BJ (cell line): ENCODE results near the gene EIF2S3B. TPM values are rescaled to one million over a fixed set of nuclear protein-coding genes. Genes with fewer than 3 reads are reported as not detected.

Experiments
- CTCF ChIA-PET: fragments of 350-600 bp; formaldehyde crosslinking; extraction: SDS; loops from one replicate; lab custom pipeline; 2021; ENCODE audit warnings: antibody characterized with exemption, inconsistent platforms; lab: Yijun Ruan, JAX
- POLR2A ChIA-PET: fragments of 300-600 bp; sonication (Branson Sonifier 250); formaldehyde crosslinking; extraction: SDS; loops from one replicate; lab custom pipeline; 2021; ENCODE audit warnings: antibody characterized with exemption; lab: Charles Lee
- DNase-seq: peaks from one replicate; pipeline ENCODE4 v3.0.0-alpha.2; 2011; ENCODE audit warnings: low read depth
- H3K27me3 ChIP-seq: 2 replicates; pipeline ENCODE4 v1.6.0; 2011; ENCODE audit warnings: low read length; ENCODE audit not compliant: control insufficient read depth, insufficient read depth
- H3K36me3 ChIP-seq: 2 replicates; pipeline ENCODE4 v1.5.1; 2011; ENCODE audit warnings: low read length; ENCODE audit not compliant: control insufficient read depth, insufficient read depth
- H3K4me3 ChIP-seq: 2 replicates; pipeline ENCODE4 v1.5.1; 2011; ENCODE audit warnings: low read depth, mild to moderate bottlenecking, control low read depth, low read length
- CTCF ChIP-seq: IDR thresholded peaks from 2 replicates; pipeline ENCODE4 v1.5.1; 2011; ENCODE audit warnings: low read depth, mild to moderate bottlenecking, control low read depth, inconsistent platforms, low read length, moderate library complexity; ENCODE audit not compliant: insufficient read depth
- polyA plus RNA-seq: library from polyadenylated mRNA; depleted of rRNA; stranded (reverse); fragments of >200 nt; gene quantifications from 2 replicates; pipeline ENCODE4 v1.2.3, GENCODE V29; 2011

Gene EIF2S3B
- polyA plus RNA-seq, 1 experiment = 0.65 TPM

DNA sequence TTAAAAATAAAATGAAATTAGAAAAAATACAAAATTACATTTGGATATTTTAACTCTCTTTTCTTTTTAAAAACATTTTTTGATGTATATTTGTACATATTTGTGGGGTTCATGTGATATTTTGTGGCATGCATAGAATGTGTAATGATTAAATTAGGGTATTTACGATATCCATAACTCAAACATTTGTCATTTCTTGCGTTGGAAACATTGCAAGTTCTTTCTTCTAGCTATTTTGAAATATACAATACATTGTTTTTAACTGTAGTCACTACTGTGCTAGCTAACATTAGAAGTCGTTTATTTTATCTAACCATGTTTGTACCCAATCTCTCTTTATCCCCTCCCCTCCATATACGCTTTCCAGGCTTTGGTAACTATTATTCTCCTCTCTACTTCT is 13.9 kb upstream of the EIF2S3B start:
- no peak for DNase-seq
- TF ChIP-seq CTCF = no peak
- H3K27me3 ChIP-seq = no peaks in the 10 kb centered on the region
- POLR2A ChIA-PET = interaction anchor here (0.6 kb wide), 1 partner anchor 121 kb away, joined by 3 read pairs; the partner anchor contains the start of gene MAGOHB
- no peak overlapping the region for H3K4me3 ChIP-seq
- H3K36me3 ChIP-seq = no peaks in the 10 kb centered on the region
- CTCF ChIA-PET = no interaction called here

- POLR2A ChIA-PET = no interaction called here
Observed at GRCh38 chr12:10497602-10498001, 8.1 kb upstream of the EIF2S3B start.

GRCh38 chr12:10498042-10498441 is 7.6 kb upstream of the EIF2S3B start:
- no peaks in the 10 kb centered on the region for H3K36me3 ChIP-seq
- no peaks in the 10 kb centered on the region for H3K27me3 ChIP-seq
- no peak for TF ChIP-seq CTCF
- no peak overlapping the region for H3K4me3 ChIP-seq
- DNase-seq = no peak
- ChIA-PET CTCF (no interaction called here), POLR2A (no interaction called here)

More at GRCh38 chr12:10497602-10498001, 8.1 kb upstream of the EIF2S3B start:
- DNase-seq = no peak
- Histone ChIP-seq H3K36me3 (no peaks in the 10 kb centered on the region), H3K27me3 (no peaks in the 10 kb centered on the region), H3K4me3 (no peak overlapping the region)
- CTCF ChIA-PET = no interaction called here
- TF ChIP-seq CTCF = no peak

- Histone ChIP-seq H3K36me3 (no peaks in the 10 kb centered on the region), H3K4me3 (no peak overlapping the region), H3K27me3 (no peaks in the 10 kb centered on the region)
- POLR2A ChIA-PET = no interaction called here
- peak; percentile 35; the same call in 1 of the 2 replicates for TF ChIP-seq CTCF
- CTCF ChIA-PET = interaction anchor here (0.7 to 1.4 kb wide), 4 partner anchors 135 to 303 kb away, joined by 3 to 7 read pairs (median 4); no protein-coding TSS in a partner anchor
- no peak for DNase-seq
Observed at GRCh38 chr12:10501030-10501429, 4.7 kb upstream of the EIF2S3B start.

- POLR2A ChIA-PET = no interaction called here
- no peak for DNase-seq
- no peak for TF ChIP-seq CTCF
- Histone ChIP-seq H3K4me3 (no peak overlapping the region), H3K36me3 (no peaks in the 10 kb centered on the region), H3K27me3 (no peaks in the 10 kb centered on the region)
- CTCF ChIA-PET = no interaction called here
Observed at GRCh38 chr12:10503460-10503859, 2.2 kb upstream of the EIF2S3B start.
